SK-N-SH treated with all-trans-retinoic acid at 6 μM for 48 hours (cell line): ENCODE data around the gene ANGPTL1.
A peak's percentile ranks its signal among the peaks of the same experiment; 100 is the strongest.

Experiments
- ATAC-seq: fragments of 200-7000 bp; cut with Tn5 transposase; 3 replicates; pipeline ENCODE4 v1.9.1; 2020; ENCODE audit warnings: mild to moderate bottlenecking, moderate library complexity
- ARNTL ChIP-seq: fragments of 450-650 bp; formaldehyde crosslinking; IDR thresholded peaks from 2 replicates; pipeline ENCODE4 v1.5.0; 2020; ENCODE audit warnings: low read depth, mild to moderate bottlenecking, moderate library complexity, borderline replicate concordance
- BACH2 ChIP-seq: fragments of 250-450 bp; sonication (Bioruptor Pico); IDR thresholded peaks from 2 replicates; pipeline ENCODE4 v1.9.0; 2021; ENCODE audit warnings: mild to moderate bottlenecking, borderline replicate concordance
- CSDC2 ChIP-seq: fragments of 250-450 bp; sonication (Bioruptor Pico); IDR thresholded peaks from 2 replicates; pipeline ENCODE4 v1.5.0; 2020; ENCODE audit warnings: mild to moderate bottlenecking, moderate library complexity
- GLIS3 ChIP-seq: fragments of 250-450 bp; sonication (Bioruptor Pico); IDR thresholded peaks from 2 replicates; pipeline ENCODE4 v1.5.0; 2020; ENCODE audit warnings: mild to moderate bottlenecking, moderate library complexity
- ISL1 ChIP-seq: fragments of 250-450 bp; sonication (Bioruptor Pico); IDR thresholded peaks from 2 replicates; pipeline ENCODE4 v2.1.2; 2022; ENCODE audit warnings: mild to moderate bottlenecking, moderate library complexity
- OSR1 ChIP-seq: fragments of 250-450 bp; sonication (Bioruptor Pico); IDR thresholded peaks from 2 replicates; pipeline ENCODE4 v1.8.0; 2022; ENCODE audit warnings: moderate library complexity, mild to moderate bottlenecking, inconsistent platforms
- PPARA ChIP-seq: fragments of 250-450 bp; sonication (Bioruptor Pico); IDR thresholded peaks from 2 replicates; pipeline ENCODE4 v1.5.0; 2020; ENCODE audit warnings: mild to moderate bottlenecking, borderline replicate concordance
- RARB ChIP-seq: fragments of 250-450 bp; sonication (Bioruptor Pico); IDR thresholded peaks from 2 replicates; pipeline ENCODE4 v1.8.0; 2021; ENCODE audit warnings: mild to moderate bottlenecking, moderate library complexity
- SNAI2 ChIP-seq: fragments of 250-450 bp; sonication (Bioruptor Pico); IDR thresholded peaks from 2 replicates; pipeline ENCODE4 v1.5.0; 2020; ENCODE audit warnings: mild to moderate bottlenecking, moderate library complexity
- TCF4 ChIP-seq: fragments of 250-450 bp; sonication (Bioruptor Pico); IDR thresholded peaks from 2 replicates; pipeline ENCODE4 v1.8.0; 2021; ENCODE audit warnings: mild to moderate bottlenecking, moderate library complexity, borderline replicate concordance
- ZC3H10 ChIP-seq: fragments of 250-450 bp; sonication (Bioruptor Pico); IDR thresholded peaks from 2 replicates; pipeline ENCODE4 v1.5.1; 2021; ENCODE audit warnings: mild to moderate bottlenecking, moderate library complexity
- ZFP3 ChIP-seq: fragments of 250-450 bp; sonication (Bioruptor Pico); IDR thresholded peaks from 2 replicates; pipeline ENCODE4 v1.5.0; 2020; ENCODE audit warnings: mild to moderate bottlenecking, moderate library complexity
- ZFP30 ChIP-seq: fragments of 450-650 bp; formaldehyde crosslinking; IDR thresholded peaks from 2 replicates; pipeline ENCODE4 v1.5.0; 2022; ENCODE audit warnings: mild to moderate bottlenecking, moderate library complexity
- ZNF565 ChIP-seq: fragments of 450-650 bp; formaldehyde crosslinking; conservative IDR thresholded peaks from 2 replicates; pipeline ENCODE4 v1.5.0; 2020; ENCODE audit warnings: low read depth, mild to moderate bottlenecking, moderate library complexity
- ZNF70 ChIP-seq: fragments of 450-650 bp; formaldehyde crosslinking; IDR thresholded peaks from 2 replicates; pipeline ENCODE4 v1.5.0; 2020; ENCODE audit warnings: mild to moderate bottlenecking, moderate library complexity
- ZNF8 ChIP-seq: fragments of 450-650 bp; formaldehyde crosslinking; IDR thresholded peaks from 2 replicates; pipeline ENCODE4 v1.5.0; 2020; ENCODE audit warnings: mild to moderate bottlenecking, moderate library complexity
- TF ChIP-seq, protein P1 (sequence below): fragments of 250-450 bp; sonication (Bioruptor Pico); IDR thresholded peaks from 2 replicates; pipeline ENCODE4 v1.8.0; 2020; ENCODE audit warnings: mild to moderate bottlenecking, moderate library complexity, borderline replicate concordance
- TF ChIP-seq, protein P2 (sequence below): fragments of 250-450 bp; sonication (Bioruptor Pico); IDR thresholded peaks from 2 replicates; pipeline ENCODE4 v1.8.0; 2021; ENCODE audit warnings: low read depth, mild to moderate bottlenecking, moderate library complexity, borderline replicate concordance
- TF ChIP-seq, protein P3 (sequence below): fragments of 250-450 bp; sonication (Bioruptor Pico); IDR thresholded peaks from 2 replicates; pipeline ENCODE4 v1.5.1; 2020; ENCODE audit warnings: low read depth, mild to moderate bottlenecking, moderate library complexity
- TF ChIP-seq, protein P4 (sequence below): fragments of 250-450 bp; sonication (Bioruptor Pico); IDR thresholded peaks from 2 replicates; pipeline ENCODE4 v1.5.0; 2020; ENCODE audit warnings: mild to moderate bottlenecking, moderate library complexity

Gene ANGPTL1

DNA sequence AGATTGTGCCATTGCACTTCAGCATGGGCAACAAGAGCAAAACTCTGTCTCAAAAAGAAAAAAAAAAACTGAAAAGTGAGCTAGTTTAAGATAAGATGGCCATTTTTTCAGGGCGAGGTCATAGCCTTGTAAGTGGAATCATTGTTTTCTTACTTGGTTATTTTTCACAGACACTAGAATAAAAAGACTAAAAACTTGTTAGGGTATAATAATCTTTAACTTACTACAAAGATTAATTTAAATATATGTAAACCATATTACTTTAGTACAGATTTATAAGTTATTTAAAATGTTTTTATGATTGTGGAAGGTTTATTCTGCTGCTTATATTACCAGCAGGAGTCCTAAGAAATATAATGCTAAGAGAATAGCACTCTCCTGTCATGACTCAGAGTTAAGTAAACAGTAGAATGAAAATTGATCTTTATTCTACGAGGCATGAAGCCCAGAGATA lies 23.5 kb downstream of the ANGPTL1 start:
- peak; percentile 93 for ATAC-seq
- TF ChIP-seq PPARA (no peak), ZNF70 (CRISPR knock-in tag) (no peak), ZFP3 (no peak), ZNF8 (CRISPR knock-in tag) (no peak), ISL1 (peak; percentile 83)

DNA sequence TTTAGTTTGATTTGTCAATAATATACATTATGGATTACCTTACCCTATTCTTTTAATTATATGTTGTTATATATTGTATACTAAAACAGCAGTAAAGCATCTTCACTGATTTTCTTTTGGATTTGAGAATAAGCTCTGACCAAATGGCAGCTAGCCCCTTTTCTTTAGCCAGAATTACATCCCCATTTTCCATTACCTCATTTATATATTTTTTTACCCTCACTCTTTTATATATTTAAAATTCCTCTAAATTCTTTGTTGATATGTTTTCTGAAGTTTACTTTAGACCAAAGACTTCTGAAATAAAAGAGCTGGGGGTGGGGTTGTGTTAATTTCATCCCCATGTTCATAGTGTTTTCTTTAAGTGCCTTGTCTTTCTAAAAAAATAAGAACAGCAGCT lies 24.6 kb downstream of the ANGPTL1 start:
- no peak for ATAC-seq

DNA sequence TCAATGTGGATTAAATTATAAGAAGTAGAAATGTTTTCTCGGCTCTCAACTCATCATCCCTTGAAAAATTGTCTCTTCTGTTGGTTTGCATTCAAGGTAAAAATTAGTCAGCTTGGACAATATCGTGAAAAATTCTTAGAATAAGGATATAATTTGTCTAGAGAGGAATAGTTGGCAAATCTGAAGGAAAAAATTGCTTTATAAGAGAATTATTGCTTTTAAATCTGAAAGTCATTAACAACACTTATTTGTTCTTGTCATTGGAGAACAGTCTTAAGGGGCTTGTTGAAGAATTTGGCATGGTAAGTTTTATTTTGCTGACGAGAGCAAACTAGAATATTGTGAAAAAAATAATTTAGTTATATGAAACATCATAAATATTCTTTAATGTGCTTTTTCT lies 26.4 kb downstream of the ANGPTL1 start:
- TF ChIP-seq PPARA (no peak), ZFP3 (no peak), ZNF565 (no peak), GLIS3 (CRISPR knock-in tag) (no peak), ISL1 (no peak), ZNF70 (CRISPR knock-in tag) (no peak), SNAI2 (CRISPR knock-in tag) (no peak), ZFP30 (CRISPR knock-in tag) (no peak), BACH2 (no peak), RARB (no peak), ZNF8 (CRISPR knock-in tag) (no peak)
- TF ChIP-seq, protein P1, sequence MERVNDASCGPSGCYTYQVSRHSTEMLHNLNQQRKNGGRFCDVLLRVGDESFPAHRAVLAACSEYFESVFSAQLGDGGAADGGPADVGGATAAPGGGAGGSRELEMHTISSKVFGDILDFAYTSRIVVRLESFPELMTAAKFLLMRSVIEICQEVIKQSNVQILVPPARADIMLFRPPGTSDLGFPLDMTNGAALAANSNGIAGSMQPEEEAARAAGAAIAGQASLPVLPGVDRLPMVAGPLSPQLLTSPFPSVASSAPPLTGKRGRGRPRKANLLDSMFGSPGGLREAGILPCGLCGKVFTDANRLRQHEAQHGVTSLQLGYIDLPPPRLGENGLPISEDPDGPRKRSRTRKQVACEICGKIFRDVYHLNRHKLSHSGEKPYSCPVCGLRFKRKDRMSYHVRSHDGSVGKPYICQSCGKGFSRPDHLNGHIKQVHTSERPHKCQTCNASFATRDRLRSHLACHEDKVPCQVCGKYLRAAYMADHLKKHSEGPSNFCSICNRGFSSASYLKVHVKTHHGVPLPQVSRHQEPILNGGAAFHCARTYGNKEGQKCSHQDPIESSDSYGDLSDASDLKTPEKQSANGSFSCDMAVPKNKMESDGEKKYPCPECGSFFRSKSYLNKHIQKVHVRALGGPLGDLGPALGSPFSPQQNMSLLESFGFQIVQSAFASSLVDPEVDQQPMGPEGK (CRISPR knock-in tag): no peak
- TF ChIP-seq, all 23 proteins: peak for 0
- ATAC-seq: no peak

More for the DNA sequence above, 24.6 kb downstream of the ANGPTL1 start:
- TF ChIP-seq RARB: no peak
- no peak for TF ChIP-seq ZFP3
- TF ChIP-seq ISL1: no peak
- TF ChIP-seq CSDC2 (CRISPR knock-in tag): no peak
- TF ChIP-seq, protein P2, sequence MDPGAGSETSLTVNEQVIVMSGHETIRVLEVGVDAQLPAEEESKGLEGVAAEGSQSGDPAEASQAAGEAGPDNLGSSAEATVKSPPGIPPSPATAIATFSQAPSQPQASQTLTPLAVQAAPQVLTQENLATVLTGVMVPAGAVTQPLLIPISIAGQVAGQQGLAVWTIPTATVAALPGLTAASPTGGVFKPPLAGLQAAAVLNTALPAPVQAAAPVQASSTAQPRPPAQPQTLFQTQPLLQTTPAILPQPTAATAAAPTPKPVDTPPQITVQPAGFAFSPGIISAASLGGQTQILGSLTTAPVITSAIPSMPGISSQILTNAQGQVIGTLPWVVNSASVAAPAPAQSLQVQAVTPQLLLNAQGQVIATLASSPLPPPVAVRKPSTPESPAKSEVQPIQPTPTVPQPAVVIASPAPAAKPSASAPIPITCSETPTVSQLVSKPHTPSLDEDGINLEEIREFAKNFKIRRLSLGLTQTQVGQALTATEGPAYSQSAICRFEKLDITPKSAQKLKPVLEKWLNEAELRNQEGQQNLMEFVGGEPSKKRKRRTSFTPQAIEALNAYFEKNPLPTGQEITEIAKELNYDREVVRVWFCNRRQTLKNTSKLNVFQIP (CRISPR knock-in tag): no peak
- TF ChIP-seq, protein P3, sequence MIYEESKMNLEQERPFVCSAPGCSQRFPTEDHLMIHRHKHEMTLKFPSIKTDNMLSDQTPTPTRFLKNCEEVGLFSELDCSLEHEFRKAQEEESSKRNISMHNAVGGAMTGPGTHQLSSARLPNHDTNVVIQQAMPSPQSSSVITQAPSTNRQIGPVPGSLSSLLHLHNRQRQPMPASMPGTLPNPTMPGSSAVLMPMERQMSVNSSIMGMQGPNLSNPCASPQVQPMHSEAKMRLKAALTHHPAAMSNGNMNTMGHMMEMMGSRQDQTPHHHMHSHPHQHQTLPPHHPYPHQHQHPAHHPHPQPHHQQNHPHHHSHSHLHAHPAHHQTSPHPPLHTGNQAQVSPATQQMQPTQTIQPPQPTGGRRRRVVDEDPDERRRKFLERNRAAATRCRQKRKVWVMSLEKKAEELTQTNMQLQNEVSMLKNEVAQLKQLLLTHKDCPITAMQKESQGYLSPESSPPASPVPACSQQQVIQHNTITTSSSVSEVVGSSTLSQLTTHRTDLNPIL (CRISPR knock-in tag): no peak
- TF ChIP-seq OSR1 (CRISPR knock-in tag): no peak
- no peak for TF ChIP-seq ZC3H10
- TF ChIP-seq SNAI2 (CRISPR knock-in tag): no peak
- no peak for TF ChIP-seq ZNF565
- TF ChIP-seq GLIS3 (CRISPR knock-in tag): no peak
- TF ChIP-seq PPARA: no peak
- TF ChIP-seq, protein P4, sequence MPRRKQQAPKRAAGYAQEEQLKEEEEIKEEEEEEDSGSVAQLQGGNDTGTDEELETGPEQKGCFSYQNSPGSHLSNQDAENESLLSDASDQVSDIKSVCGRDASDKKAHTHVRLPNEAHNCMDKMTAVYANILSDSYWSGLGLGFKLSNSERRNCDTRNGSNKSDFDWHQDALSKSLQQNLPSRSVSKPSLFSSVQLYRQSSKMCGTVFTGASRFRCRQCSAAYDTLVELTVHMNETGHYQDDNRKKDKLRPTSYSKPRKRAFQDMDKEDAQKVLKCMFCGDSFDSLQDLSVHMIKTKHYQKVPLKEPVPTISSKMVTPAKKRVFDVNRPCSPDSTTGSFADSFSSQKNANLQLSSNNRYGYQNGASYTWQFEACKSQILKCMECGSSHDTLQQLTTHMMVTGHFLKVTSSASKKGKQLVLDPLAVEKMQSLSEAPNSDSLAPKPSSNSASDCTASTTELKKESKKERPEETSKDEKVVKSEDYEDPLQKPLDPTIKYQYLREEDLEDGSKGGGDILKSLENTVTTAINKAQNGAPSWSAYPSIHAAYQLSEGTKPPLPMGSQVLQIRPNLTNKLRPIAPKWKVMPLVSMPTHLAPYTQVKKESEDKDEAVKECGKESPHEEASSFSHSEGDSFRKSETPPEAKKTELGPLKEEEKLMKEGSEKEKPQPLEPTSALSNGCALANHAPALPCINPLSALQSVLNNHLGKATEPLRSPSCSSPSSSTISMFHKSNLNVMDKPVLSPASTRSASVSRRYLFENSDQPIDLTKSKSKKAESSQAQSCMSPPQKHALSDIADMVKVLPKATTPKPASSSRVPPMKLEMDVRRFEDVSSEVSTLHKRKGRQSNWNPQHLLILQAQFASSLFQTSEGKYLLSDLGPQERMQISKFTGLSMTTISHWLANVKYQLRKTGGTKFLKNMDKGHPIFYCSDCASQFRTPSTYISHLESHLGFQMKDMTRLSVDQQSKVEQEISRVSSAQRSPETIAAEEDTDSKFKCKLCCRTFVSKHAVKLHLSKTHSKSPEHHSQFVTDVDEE (CRISPR knock-in tag): no peak
- no peak for TF ChIP-seq ARNTL (CRISPR knock-in tag)
- TF ChIP-seq TCF4: no peak
- no peak for TF ChIP-seq ZNF70 (CRISPR knock-in tag)

DNA sequence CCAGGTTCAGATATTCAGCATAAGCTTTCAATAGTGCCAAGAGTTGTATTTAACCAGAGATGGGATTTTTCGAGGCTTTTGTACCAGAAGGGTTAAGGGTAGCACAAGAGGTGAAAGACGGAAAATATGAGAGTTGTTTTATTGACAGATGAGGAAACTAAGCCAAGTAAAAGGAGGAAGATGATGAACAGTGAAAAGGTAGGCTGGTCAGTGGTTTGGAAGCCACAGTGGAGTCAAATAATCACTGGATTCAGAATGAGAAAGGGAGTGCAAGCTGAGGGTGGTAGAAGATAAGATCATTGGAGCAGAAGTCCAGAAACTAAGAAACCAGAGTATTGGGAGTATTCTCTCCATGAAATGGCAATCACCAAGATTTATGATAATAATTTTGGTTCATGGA lies 45.7 kb downstream of the ANGPTL1 start:
- ATAC-seq: no peak
- TF ChIP-seq RARB (no peak), PPARA (no peak), TCF4 (no peak), ZC3H10 (no peak), ISL1 (no peak), ZNF70 (CRISPR knock-in tag) (no peak), SNAI2 (CRISPR knock-in tag) (no peak), BACH2 (no peak)
- TF ChIP-seq, protein P4 (CRISPR knock-in tag): no peak
- TF ChIP-seq, protein P1 (CRISPR knock-in tag): no peak
